Tibial artery (tissue), 4 donors: Measurements from ENCODE around the gene CORO2B.

Source experiments
- DNase-seq, 2 donors: peaks; one replicate each; pipeline ENCODE4 v3.0.0-alpha.2; 2019
- H3K27ac ChIP-seq, 2 donors: fragments of 200-600 bp; sonication (generic) in 1 of 2; 1 replicate in 1 of 2; 2 replicates in 1 of 2; pipeline ENCODE4 v1.5.1; 2018 to 2019; ENCODE audit warnings: mild to moderate bottlenecking in 1 of 2
- H3K27me3 ChIP-seq, 2 donors: fragments of 200-600 bp; sonication (generic) in 1 of 2; one replicate each; pipeline versions ENCODE4 v1.5.1 to v1.6.0; 2016 to 2019
- H3K36me3 ChIP-seq, 3 donors: fragments of 200-600 bp; sonication (generic) in 2 of 3; one replicate each; pipeline ENCODE4 v1.5.1; 2016 to 2019; ENCODE audit warnings: mild to moderate bottlenecking in 2 of 3
- H3K4me1 ChIP-seq, 4 donors: fragments of 200-600 bp; sonication (generic) in 2 of 4; 1 replicate in 3 of 4; 2 replicates in 1 of 4; pipeline ENCODE4 v1.5.1; 2016 to 2019
- H3K4me3 ChIP-seq, 2 donors: fragments of 200-600 bp; sonication (generic) in 1 of 2; 1 replicate in 1 of 2; 2 replicates in 1 of 2; pipeline ENCODE4 v1.5.1; 2018 to 2019; ENCODE audit warnings: mild to moderate bottlenecking in 2 of 2
- H3K9me3 ChIP-seq, 3 donors: fragments of 200-600 bp; sonication (generic) in 1 of 3; one replicate each; pipeline ENCODE4 v1.5.1; 2016 to 2019
- CTCF ChIP-seq, 2 experiments: fragments of 200-600 bp in 1 of 2; fragments of 450-650 bp in 1 of 2; IDR thresholded peaks; one replicate each; pipeline ENCODE4 v1.5.1; 2017 to 2019; ENCODE audit warnings: antibody characterized with exemption in 2 of 2, mild to moderate bottlenecking in 1 of 2, moderate library complexity in 1 of 2
- intact Hi-C: fragments of 100-400 bp; cut with DNase I; formaldehyde crosslinking; loops from one replicate; pipeline ENCODE4 v1.15.0; 2023; ENCODE audit warnings: low total_unique reads

CORO2B gene

DNA sequence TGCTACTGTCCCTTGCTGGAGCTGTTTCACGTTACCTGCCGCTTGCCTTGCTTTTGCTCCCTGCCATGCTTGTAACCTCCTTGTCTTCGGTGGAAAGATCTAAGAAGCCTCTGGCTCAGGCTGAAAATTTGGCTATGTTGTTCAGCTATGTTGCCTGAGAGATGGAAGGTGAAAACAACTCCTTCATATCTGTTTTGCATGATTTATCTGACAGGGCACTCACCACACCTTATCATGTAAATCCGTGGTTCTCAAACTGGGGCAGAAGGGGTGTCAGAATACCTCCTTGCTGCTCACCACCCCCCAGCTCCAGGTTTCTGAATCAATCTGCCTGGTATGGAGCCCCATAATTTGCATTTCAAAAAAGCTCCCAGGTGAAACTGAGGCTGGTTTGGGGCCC is 6.5 kb upstream of the CORO2B start:
- DNase-seq = no peak

GRCh38 chr15:68572921-68573320 is 5.9 kb upstream of the CORO2B start:
- Histone ChIP-seq H3K4me3 (no peak overlapping the region), H3K27ac (no peak overlapping the region), H3K36me3 (no peaks in the 10 kb centered on the region), H3K4me1 (peaks cover 0 to 8% (median 5%) of the 10 kb centered on the region in 4 donors), H3K27me3 (peaks cover 0 to 35% of the 10 kb centered on the region in 2 donors), H3K9me3 (no peaks in the 10 kb centered on the region)
- intact Hi-C loops = no loop called here
- peak in 1 of 2 donors; percentile 34 for DNase-seq
- no peak for TF ChIP-seq CTCF (IDR thresholded peaks at IDR 0.05)

More for the DNA sequence above, 6.5 kb upstream of the CORO2B start:
- no peaks in the 10 kb centered on the region for H3K36me3 ChIP-seq
- peaks cover 0 to 2% (median under 1%) of the 10 kb centered on the region in 4 donors for H3K4me1 ChIP-seq
- no peaks in the 10 kb centered on the region for H3K9me3 ChIP-seq
- H3K27ac ChIP-seq = no peak overlapping the region
- no peak overlapping the region for H3K4me3 ChIP-seq
- TF ChIP-seq CTCF (IDR thresholded peaks at IDR 0.05) = no peak
- intact Hi-C loops = no loop called here
- peaks cover 0 to 34% of the 10 kb centered on the region in 2 donors for H3K27me3 ChIP-seq

- Histone ChIP-seq H3K36me3 (no peaks in the 10 kb centered on the region), H3K27me3 (peaks cover 0 to 35% of the 10 kb centered on the region in 2 donors)
- no peak for TF ChIP-seq CTCF (IDR thresholded peaks at IDR 0.05)
Measured at GRCh38 chr15:68574046-68574445, 4.7 kb upstream of the CORO2B start.

DNA sequence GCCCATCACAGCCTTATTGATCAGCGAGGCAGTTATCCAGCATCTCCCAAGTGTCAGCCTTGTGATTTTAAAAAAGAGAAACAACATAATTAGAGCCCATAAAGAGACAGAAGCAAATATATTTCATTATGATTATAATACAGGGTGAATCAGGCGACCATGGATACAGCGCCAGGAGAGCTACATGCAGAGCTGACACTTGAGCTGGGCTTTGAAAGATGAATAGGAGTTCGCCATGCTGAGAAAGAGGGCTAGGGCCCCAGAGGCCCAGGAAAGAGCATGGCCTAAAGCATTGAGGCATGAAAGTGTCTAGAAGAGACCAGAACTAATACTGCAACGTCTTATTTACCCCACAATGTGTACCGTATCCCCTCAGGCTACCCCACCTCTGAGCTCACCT is 4.2 kb upstream of the CORO2B start:
- peak in 1 of 2 donors; percentile 16 for DNase-seq
- no peak for TF ChIP-seq CTCF (IDR thresholded peaks at IDR 0.05)
- Histone ChIP-seq H3K27ac (no peak overlapping the region), H3K4me3 (no peak overlapping the region), H3K9me3 (no peaks in the 10 kb centered on the region), H3K4me1 (peaks cover 0 to 23% (median 16%) of the 10 kb centered on the region in 4 donors), H3K27me3 (peaks cover 0 to 32% of the 10 kb centered on the region in 2 donors), H3K36me3 (no peaks in the 10 kb centered on the region)
- intact Hi-C loops = no loop called here

More at GRCh38 chr15:68574046-68574445, 4.7 kb upstream of the CORO2B start:
- intact Hi-C loops = no loop called here
- H3K27ac ChIP-seq = no peak overlapping the region
- DNase-seq = peak in 1 of 2 donors; percentile 41
- peaks cover 0 to 17% (median 12%) of the 10 kb centered on the region in 4 donors for H3K4me1 ChIP-seq
- H3K9me3 ChIP-seq = no peaks in the 10 kb centered on the region
- no peak overlapping the region for H3K4me3 ChIP-seq

DNA sequence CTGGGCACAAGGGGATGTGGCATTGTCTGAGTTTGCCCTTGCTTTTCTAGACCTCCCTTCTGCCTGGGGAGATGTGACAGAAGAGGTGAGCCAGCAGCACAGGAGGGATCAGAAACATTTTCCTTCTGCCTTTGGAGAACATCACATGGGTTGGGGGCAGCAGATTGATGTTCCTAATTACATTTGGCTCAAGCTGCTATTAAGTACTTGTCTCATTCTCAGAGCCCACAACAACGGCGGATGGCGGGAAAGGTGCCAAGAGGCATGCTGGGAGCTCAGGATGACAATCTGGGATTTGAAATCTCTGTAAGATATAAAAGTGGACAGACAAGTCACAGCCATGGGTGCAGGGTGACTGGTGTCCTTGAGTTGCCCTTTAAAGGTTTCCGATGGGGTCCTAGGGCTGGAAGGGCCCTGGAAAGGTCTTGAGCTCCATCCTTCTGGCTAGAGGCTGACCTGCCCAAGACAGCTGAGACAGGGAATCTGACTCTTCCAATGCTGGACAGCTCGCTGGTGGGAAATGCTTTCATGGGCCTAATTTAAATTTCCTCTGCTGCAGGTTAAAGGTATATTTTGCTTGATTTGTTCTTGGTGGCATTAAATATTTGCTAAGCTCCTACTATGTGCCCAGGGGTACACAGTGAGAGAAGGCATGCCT is 2.4 kb upstream of the CORO2B start:
- H3K4me3 ChIP-seq = no peak overlapping the region
- intact Hi-C loops = no loop called here
- H3K36me3 ChIP-seq = no peaks in the 10 kb centered on the region
- DNase-seq = no peak
- no peak overlapping the region for H3K27ac ChIP-seq
- H3K4me1 ChIP-seq = peaks cover 0 to 24% (median 18%) of the 10 kb centered on the region in 4 donors
- TF ChIP-seq CTCF (IDR thresholded peaks at IDR 0.05) = no peak
- H3K27me3 ChIP-seq = peaks cover 0 to 32% of the 10 kb centered on the region in 2 donors
- H3K9me3 ChIP-seq = no peaks in the 10 kb centered on the region
